SK-N-SH treated with all-trans-retinoic acid at 6 μM for 48 hours (cell line): ENCODE measurements around the gene ARHGAP18.

Experiments
- ATAC-seq: fragments of 200-7000 bp; cut with Tn5 transposase; 3 replicates; pipeline ENCODE4 v1.9.1; 2020; ENCODE audit warnings: mild to moderate bottlenecking, moderate library complexity
- BACH2 ChIP-seq: fragments of 250-450 bp; sonication (Bioruptor Pico); IDR thresholded peaks from 2 replicates; pipeline ENCODE4 v1.9.0; 2021; ENCODE audit warnings: mild to moderate bottlenecking, borderline replicate concordance
- CSDC2 ChIP-seq: fragments of 250-450 bp; sonication (Bioruptor Pico); IDR thresholded peaks from 2 replicates; pipeline ENCODE4 v1.5.0; 2020; ENCODE audit warnings: mild to moderate bottlenecking, moderate library complexity
- ESRRG ChIP-seq: fragments of 250-450 bp; sonication (Bioruptor Pico); IDR thresholded peaks from 2 replicates; pipeline ENCODE4 v1.6.1; 2021; ENCODE audit warnings: mild to moderate bottlenecking
- GLIS3 ChIP-seq: fragments of 250-450 bp; sonication (Bioruptor Pico); IDR thresholded peaks from 2 replicates; pipeline ENCODE4 v1.5.0; 2020; ENCODE audit warnings: mild to moderate bottlenecking, moderate library complexity
- ISL1 ChIP-seq: fragments of 250-450 bp; sonication (Bioruptor Pico); IDR thresholded peaks from 2 replicates; pipeline ENCODE4 v2.1.2; 2022; ENCODE audit warnings: mild to moderate bottlenecking, moderate library complexity
- OSR1 ChIP-seq: fragments of 250-450 bp; sonication (Bioruptor Pico); IDR thresholded peaks from 2 replicates; pipeline ENCODE4 v1.8.0; 2022; ENCODE audit warnings: moderate library complexity, mild to moderate bottlenecking, inconsistent platforms
- PPARA ChIP-seq: fragments of 250-450 bp; sonication (Bioruptor Pico); IDR thresholded peaks from 2 replicates; pipeline ENCODE4 v1.5.0; 2020; ENCODE audit warnings: mild to moderate bottlenecking, borderline replicate concordance
- RARB ChIP-seq: fragments of 250-450 bp; sonication (Bioruptor Pico); IDR thresholded peaks from 2 replicates; pipeline ENCODE4 v1.8.0; 2021; ENCODE audit warnings: mild to moderate bottlenecking, moderate library complexity
- SNAI2 ChIP-seq: fragments of 250-450 bp; sonication (Bioruptor Pico); IDR thresholded peaks from 2 replicates; pipeline ENCODE4 v1.5.0; 2020; ENCODE audit warnings: mild to moderate bottlenecking, moderate library complexity
- TOX ChIP-seq: fragments of 250-450 bp; sonication (Bioruptor Pico); IDR thresholded peaks from 2 replicates; pipeline ENCODE4 v1.8.0; 2021; ENCODE audit warnings: mild to moderate bottlenecking, moderate library complexity, borderline replicate concordance
- ZFP3 ChIP-seq: fragments of 250-450 bp; sonication (Bioruptor Pico); IDR thresholded peaks from 2 replicates; pipeline ENCODE4 v1.5.0; 2020; ENCODE audit warnings: mild to moderate bottlenecking, moderate library complexity
- ZFP30 ChIP-seq: fragments of 450-650 bp; formaldehyde crosslinking; IDR thresholded peaks from 2 replicates; pipeline ENCODE4 v1.5.0; 2022; ENCODE audit warnings: mild to moderate bottlenecking, moderate library complexity
- ZNF70 ChIP-seq: fragments of 450-650 bp; formaldehyde crosslinking; IDR thresholded peaks from 2 replicates; pipeline ENCODE4 v1.5.0; 2020; ENCODE audit warnings: mild to moderate bottlenecking, moderate library complexity
- TF ChIP-seq, protein P1 (sequence below): fragments of 250-450 bp; sonication (Bioruptor Pico); IDR thresholded peaks from 2 replicates; pipeline ENCODE4 v1.5.1; 2020; ENCODE audit warnings: low read depth, mild to moderate bottlenecking, moderate library complexity
- TF ChIP-seq, protein P2 (sequence below): fragments of 250-450 bp; sonication (Bioruptor Pico); IDR thresholded peaks from 2 replicates; pipeline ENCODE4 v1.8.0; 2020; ENCODE audit warnings: mild to moderate bottlenecking, moderate library complexity, borderline replicate concordance
- TF ChIP-seq, protein P3 (sequence below): fragments of 250-450 bp; sonication (Bioruptor Pico); IDR thresholded peaks from 2 replicates; pipeline ENCODE4 v1.5.1; 2021; ENCODE audit warnings: mild to moderate bottlenecking, moderate library complexity

ARHGAP18 gene

DNA sequence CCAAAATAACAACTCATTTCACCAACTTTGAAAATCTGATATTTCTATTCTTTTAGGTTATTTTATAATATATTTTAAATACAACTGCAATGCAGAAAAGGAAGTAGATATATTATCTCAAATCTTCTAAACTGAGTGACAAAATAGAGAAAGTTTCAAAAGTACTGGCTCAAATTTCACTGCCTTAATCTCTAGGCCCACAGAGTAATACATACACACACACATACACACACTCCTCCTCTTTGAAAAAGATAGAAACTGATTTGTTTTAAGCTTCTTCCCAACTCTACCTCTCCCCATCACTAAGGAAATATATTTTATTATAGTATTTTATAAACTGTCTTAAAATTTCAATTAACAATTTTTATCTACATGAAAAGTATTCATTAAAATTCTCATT is 36.2 kb downstream of the ARHGAP18 start:
- ATAC-seq: peak; percentile 23
- no peak for TF ChIP-seq CSDC2 (CRISPR knock-in tag)
- no peak for TF ChIP-seq PPARA (CRISPR knock-in tag)
- no peak for TF ChIP-seq BACH2 (CRISPR knock-in tag)
- TF ChIP-seq ESRRG (CRISPR knock-in tag): no peak
- no peak for TF ChIP-seq ISL1 (CRISPR knock-in tag)
- TF ChIP-seq SNAI2: no peak
- TF ChIP-seq ZNF70 (CRISPR knock-in tag): no peak
- no peak for TF ChIP-seq GLIS3 (CRISPR knock-in tag)
- TF ChIP-seq RARB (CRISPR knock-in tag): no peak
- TF ChIP-seq, protein P1, sequence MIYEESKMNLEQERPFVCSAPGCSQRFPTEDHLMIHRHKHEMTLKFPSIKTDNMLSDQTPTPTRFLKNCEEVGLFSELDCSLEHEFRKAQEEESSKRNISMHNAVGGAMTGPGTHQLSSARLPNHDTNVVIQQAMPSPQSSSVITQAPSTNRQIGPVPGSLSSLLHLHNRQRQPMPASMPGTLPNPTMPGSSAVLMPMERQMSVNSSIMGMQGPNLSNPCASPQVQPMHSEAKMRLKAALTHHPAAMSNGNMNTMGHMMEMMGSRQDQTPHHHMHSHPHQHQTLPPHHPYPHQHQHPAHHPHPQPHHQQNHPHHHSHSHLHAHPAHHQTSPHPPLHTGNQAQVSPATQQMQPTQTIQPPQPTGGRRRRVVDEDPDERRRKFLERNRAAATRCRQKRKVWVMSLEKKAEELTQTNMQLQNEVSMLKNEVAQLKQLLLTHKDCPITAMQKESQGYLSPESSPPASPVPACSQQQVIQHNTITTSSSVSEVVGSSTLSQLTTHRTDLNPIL (CRISPR knock-in tag): no peak
- TF ChIP-seq, protein P2, sequence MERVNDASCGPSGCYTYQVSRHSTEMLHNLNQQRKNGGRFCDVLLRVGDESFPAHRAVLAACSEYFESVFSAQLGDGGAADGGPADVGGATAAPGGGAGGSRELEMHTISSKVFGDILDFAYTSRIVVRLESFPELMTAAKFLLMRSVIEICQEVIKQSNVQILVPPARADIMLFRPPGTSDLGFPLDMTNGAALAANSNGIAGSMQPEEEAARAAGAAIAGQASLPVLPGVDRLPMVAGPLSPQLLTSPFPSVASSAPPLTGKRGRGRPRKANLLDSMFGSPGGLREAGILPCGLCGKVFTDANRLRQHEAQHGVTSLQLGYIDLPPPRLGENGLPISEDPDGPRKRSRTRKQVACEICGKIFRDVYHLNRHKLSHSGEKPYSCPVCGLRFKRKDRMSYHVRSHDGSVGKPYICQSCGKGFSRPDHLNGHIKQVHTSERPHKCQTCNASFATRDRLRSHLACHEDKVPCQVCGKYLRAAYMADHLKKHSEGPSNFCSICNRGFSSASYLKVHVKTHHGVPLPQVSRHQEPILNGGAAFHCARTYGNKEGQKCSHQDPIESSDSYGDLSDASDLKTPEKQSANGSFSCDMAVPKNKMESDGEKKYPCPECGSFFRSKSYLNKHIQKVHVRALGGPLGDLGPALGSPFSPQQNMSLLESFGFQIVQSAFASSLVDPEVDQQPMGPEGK (CRISPR knock-in tag): no peak
- TF ChIP-seq, protein P3, sequence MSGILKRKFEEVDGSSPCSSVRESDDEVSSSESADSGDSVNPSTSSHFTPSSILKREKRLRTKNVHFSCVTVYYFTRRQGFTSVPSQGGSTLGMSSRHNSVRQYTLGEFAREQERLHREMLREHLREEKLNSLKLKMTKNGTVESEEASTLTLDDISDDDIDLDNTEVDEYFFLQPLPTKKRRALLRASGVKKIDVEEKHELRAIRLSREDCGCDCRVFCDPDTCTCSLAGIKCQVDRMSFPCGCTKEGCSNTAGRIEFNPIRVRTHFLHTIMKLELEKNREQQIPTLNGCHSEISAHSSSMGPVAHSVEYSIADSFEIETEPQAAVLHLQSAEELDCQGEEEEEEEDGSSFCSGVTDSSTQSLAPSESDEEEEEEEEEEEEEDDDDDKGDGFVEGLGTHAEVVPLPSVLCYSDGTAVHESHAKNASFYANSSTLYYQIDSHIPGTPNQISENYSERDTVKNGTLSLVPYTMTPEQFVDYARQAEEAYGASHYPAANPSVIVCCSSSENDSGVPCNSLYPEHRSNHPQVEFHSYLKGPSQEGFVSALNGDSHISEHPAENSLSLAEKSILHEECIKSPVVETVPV (CRISPR knock-in tag): no peak

DNA sequence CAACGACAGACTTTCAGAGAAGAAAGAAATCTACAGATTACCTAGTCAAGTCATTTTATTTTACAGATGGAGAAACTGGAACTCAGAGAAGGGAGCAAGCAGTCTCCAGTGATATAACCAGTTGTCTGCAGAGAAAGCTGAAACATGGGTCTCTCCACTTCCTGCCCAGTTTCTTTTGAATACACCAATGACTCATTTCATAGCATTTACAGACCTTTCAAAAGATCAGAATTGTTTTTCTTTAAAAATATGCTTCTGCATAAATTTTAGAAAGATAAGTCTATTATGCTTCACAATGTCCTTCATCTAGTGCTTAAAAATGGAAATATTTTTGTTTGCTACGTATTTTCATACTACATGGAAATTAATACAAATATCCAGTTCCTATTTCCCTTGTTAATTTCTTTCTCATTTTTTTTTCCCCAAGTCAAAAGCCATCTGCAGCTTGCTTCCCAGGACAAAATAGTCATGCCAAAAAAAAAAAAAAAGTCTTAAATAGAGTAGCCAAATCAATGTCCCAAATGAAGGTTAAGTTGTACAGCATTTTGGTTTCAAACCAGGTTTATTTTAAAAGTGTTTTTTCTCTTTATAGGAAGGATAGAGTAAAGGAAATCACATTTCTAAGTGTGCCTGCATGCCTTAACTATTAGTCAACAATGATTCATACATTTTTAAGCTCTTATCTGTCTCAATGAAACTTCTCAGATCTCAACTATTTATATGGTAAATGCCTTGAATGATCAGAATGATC is 36.9 kb downstream of the ARHGAP18 start:
- TF ChIP-seq, protein P2 (CRISPR knock-in tag): 0 out of 2 replicates have a peak, but pooled peaks have one; percentile 24
- peak; percentile 84 for TF ChIP-seq ISL1 (CRISPR knock-in tag)
- TF ChIP-seq, protein P3 (CRISPR knock-in tag): no peak
- TF ChIP-seq, protein P1 (CRISPR knock-in tag): no peak
- 0 out of 2 replicates have a peak, but pooled peaks have one; percentile 3 for TF ChIP-seq ZFP30 (CRISPR knock-in tag)
- TF ChIP-seq SNAI2: no peak
- peak; percentile 80 for TF ChIP-seq TOX (CRISPR knock-in tag)
- TF ChIP-seq ZFP3: no peak
- TF ChIP-seq, all 23 proteins: peak for 4
- ATAC-seq: peak; percentile 74

DNA sequence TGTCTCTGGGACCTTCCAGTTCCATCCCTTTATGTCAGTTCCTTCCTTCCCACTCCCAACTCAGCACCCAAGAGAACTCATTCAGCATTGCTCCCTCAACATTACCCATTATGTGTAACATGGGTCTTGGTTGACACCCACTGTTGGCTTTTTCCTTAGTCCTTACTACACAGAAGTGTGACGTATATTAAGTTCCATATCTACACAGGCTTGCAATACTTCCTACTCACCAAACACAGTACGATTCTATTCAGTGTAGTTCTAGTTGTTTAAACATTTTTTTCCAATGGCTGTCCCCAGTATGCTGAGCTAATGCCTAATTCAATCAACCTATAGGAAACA is 37.7 kb downstream of the ARHGAP18 start:
- peak; percentile 8; the same call in 1 of the 3 replicates for ATAC-seq
- no peak for TF ChIP-seq SNAI2
- TF ChIP-seq OSR1 (CRISPR knock-in tag): no peak
- no peak for TF ChIP-seq CSDC2 (CRISPR knock-in tag)
- TF ChIP-seq, protein P1 (CRISPR knock-in tag): no peak
